Adrenal gland (tissue), 5 donors: ENCODE measurements around the gene CFAP45.

Source experiments
- CTCF ChIP-seq, 6 experiments: fragments of 450-650 bp in 4 of 6; fragments of 200-600 bp in 2 of 6; sonication (generic) in 1 of 6; IDR thresholded peaks; 1 replicate in 5 of 6; 2 replicates in 1 of 6; pipeline versions ENCODE4 v1.5.1 to v1.8.0; 2016 to 2021; ENCODE audit warnings: antibody characterized with exemption in 6 of 6, mild to moderate bottlenecking in 2 of 6, moderate library complexity in 1 of 6
- POLR2A ChIP-seq, 2 donors: fragments of 450-650 bp; IDR thresholded peaks; one replicate each; pipeline ENCODE4 v1.6.1; 2017; ENCODE audit warnings: antibody characterized with exemption in 2 of 2, mild to moderate bottlenecking in 2 of 2, moderate library complexity in 1 of 2
- donor health status: DM: no; HTN: no; CAD: no.

DNA sequence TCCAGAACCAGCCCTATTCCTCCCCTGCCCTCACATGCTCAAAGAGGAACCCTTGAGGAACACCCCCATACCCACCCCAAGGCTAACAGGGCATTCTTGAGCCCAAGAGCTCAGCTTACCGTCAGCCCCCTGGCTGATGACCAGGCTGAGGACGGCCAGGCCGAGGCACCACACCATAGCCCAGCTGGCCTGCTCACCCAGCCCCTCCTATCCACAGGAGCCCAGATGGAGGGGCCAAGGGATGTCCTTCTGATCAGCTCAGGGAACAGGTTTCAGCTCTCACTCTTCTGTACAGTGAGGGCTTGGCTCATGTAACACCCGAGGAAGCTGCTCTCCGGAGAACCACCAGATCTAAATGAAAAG, 43.3 kb upstream of the CFAP45 start:
- TF ChIP-seq CTCF (IDR thresholded peaks at IDR 0.05) (no peak), POLR2A (IDR thresholded peaks at IDR 0.05) (no peak)
